GM19395 (cell line): ENCODE measurements around the gene UNK.
"Not testable (repeated sequence)": the region's sequence is repeated elsewhere in the genome, so short reads cannot be mapped to it uniquely, and the experiment has no call there.

Experiments
- ATAC-seq: cut with Tn5 transposase; IDR thresholded peaks from one replicate; pipeline ENCODE4 v1.9.1; 2021; ENCODE audit warnings: mild to moderate bottlenecking, moderate library complexity; ENCODE audit not compliant: unreplicated experiment

UNK gene

GRCh38 chr17:75869282-75870141, 84.9 kb downstream of the UNK start:
- no peak for ATAC-seq

- ATAC-seq = not testable (repeated sequence)
These were observed 85.6 kb downstream of the UNK start for GRCh38 chr17:75870228-75870627.

DNA sequence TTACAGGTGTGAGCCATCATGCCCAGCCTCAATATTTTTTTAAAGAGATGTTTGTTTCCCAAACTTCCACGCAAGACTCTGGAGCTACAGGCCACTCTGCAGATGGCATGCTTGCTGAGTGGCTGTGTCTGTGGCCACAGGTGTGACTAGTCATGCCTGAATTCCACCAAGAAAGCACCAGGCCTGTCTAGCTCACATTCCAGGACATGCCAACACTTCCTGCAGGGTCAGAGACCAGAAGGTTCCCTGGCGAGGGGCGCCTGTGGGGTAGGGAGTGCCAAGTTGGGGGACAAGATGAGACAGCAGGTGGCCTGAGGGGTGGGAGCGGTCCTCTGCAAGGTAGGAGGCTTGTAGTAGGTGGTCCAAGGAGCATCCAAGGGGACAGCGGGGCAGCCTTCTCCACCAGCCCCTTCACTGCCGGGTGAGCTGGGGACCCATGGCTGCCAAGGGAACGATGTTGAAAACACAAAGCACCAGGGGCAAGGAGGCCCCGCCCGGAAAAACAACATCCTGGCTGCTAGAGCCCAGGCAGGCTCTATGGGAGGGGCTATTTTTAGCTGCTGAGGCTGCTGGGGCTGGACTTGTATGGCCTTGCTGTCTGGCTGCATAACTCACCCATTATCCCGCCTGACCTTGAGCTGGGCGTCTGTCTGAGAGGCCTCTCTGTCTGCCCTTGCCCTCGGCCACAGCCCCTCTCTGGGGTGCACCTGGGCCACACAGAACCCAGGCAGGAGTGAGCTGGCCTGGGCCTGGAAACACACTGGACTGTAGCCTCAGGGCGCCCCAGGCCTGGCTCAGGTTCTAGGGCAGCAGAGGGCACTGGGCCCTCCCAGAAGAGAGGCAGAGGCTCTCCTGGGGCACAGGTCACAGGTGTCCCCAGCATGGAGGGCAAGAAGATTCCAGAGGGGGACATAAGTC, 88.1 kb downstream of the UNK start:
- ATAC-seq = no peak

GRCh38 chr17:75873587-75874322, 89.1 kb downstream of the UNK start:
- ATAC-seq = no peak

- no peak for ATAC-seq
These were observed 89.9 kb downstream of the UNK start for GRCh38 chr17:75874323-75875181.
